ENCODE measurements around the gene CEP44. TPM values are rescaled to one million over a fixed set of nuclear protein-coding genes. Genes with fewer than 3 reads are reported as not detected.

CEP44 gene
- total and polyA plus RNA-seq, 2 of the 4 experiments (the other 2 are of a cell fraction) = 3.5 to 9.5 TPM

GRCh38 chr4:174316954-174317353 is 33.2 kb downstream of the CEP44 start:
- Histone ChIP-seq H2BK15ac (ENCODE audit: low read depth, low read length) (no peak overlapping the region), H2BK5ac (ENCODE audit: low read depth, low read length, poor library complexity, severe bottlenecking) (no peak overlapping the region), H3K9ac (ENCODE audit: low read depth, low read length) (no peak overlapping the region), H3K9me1 (ENCODE audit: insufficient read depth, low read length) (0 out of 2 replicates have a peak, but pooled peaks cover 3% of the 10 kb centered on the region), H4K5ac (ENCODE audit: low read depth, low read length) (no peak overlapping the region), H3K4me2 (ENCODE audit: low read depth, low read length) (no peak overlapping the region), H4K91ac (ENCODE audit: insufficient read depth, low read depth, low read length) (no peak overlapping the region), H2BK20ac (ENCODE audit: low read depth, low read length) (no peak overlapping the region), H2BK120ac (ENCODE audit: low read depth, low read length) (no peak overlapping the region), H3K18ac (ENCODE audit: low read depth, low read length) (no peak overlapping the region), H2AK9ac (replicated peaks; ENCODE audit: low read depth, low read length, poor library complexity) (no peak overlapping the region), H3K4me3 (ENCODE audit: insufficient read depth, low read depth, low read length) (no peak overlapping the region), H3K79me1 (ENCODE audit: low read depth in 1 of 2, low read length in 2 of 2) (no peaks in the 10 kb centered on the region), H3K23ac (ENCODE audit: low read depth, low read length) (no peak overlapping the region), H4K8ac (ENCODE audit: low read depth in 2 of 2, low read length in 2 of 2) (no peak overlapping the region), H3K4me1 (ENCODE audit: control insufficient read depth, insufficient read depth, low read length) (peaks cover 2% of the 10 kb centered on the region; the same call in 1 of the 2 replicates), H3K14ac (replicated peaks; ENCODE audit: low read depth, low read length) (no peak overlapping the region), H3K4ac (ENCODE audit: low read depth, low read length) (no peak overlapping the region), H3K36me3 (ENCODE audit: control insufficient read depth, insufficient read depth, low read length) (no peaks in the 10 kb centered on the region), H2AK5ac (ENCODE audit: low read depth, low read length) (no peak overlapping the region), H3K27ac (ENCODE audit: insufficient read depth, low read length) (no peak overlapping the region), H4K20me1 (ENCODE audit: insufficient read depth, low read length) (no peaks in the 10 kb centered on the region), H3K9me3 (ENCODE audit: control insufficient read depth, insufficient read depth, low read length) (no peaks in the 10 kb centered on the region), H2AFZ (replicated peaks; ENCODE audit: low read length, poor library complexity) (no peak overlapping the region), H3K27me3 (ENCODE audit: control insufficient read depth, insufficient read depth, low read length) (no peaks in the 10 kb centered on the region), H3K56ac (ENCODE audit: extremely low read depth, insufficient read depth, low read length) (no peak overlapping the region)
- intact Hi-C loops (cut with micrococcal nuclease) = loop anchor here (5.0 to 10.0 kb wide), 3 partner anchors 192 to 895 kb away; no protein-coding TSS in a partner anchor
- ChIA-PET POLR2A (ENCODE audit: unreplicated experiment) (no interaction called here), CTCF (no interaction called here)
- dilution Hi-C loops (cut with HindIII; ENCODE audit: low sequenced_read_pairs, unreplicated experiment) = no loop called here
- TF ChIP-seq POLR2A (IDR thresholded peaks at IDR 0.05; ENCODE audit: low read depth, low read length) (no peak), MXI1 (IDR thresholded peaks at IDR 0.05; ENCODE audit: borderline replicate concordance, low read depth, low read length) (no peak), SMC3 (IDR thresholded peaks at IDR 0.05; ENCODE audit: low read depth, low read length) (no peak), BHLHE40 (IDR thresholded peaks at IDR 0.05; ENCODE audit: low read depth, low read length) (no peak), MAFK (IDR thresholded peaks at IDR 0.05; ENCODE audit: low read depth, low read length) (no peak), FOS (IDR thresholded peaks at IDR 0.05; ENCODE audit: low read depth, low read length) (no peak), MAZ (IDR thresholded peaks at IDR 0.05; ENCODE audit: borderline replicate concordance, low read depth, low read length) (no peak), ELK1 (IDR thresholded peaks at IDR 0.05; ENCODE audit: borderline replicate concordance, low read depth, low read length) (no peak), CTCF (conservative IDR thresholded peaks at IDR 0.05; ENCODE audit: low read depth, low read length) (no peak), RFX5 (IDR thresholded peaks at IDR 0.05; ENCODE audit: low read depth, low read length) (no peak), RCOR1 (IDR thresholded peaks at IDR 0.05; ENCODE audit: insufficient replicate concordance, low read length) (no peak), RAD21 (IDR thresholded peaks at IDR 0.05; ENCODE audit: low read length) (no peak), NFE2L2 (IDR thresholded peaks at IDR 0.05; ENCODE audit: low read depth, low read length) (no peak), CHD1 (IDR thresholded peaks at IDR 0.05; ENCODE audit: low read depth, low read length) (no peak)
- in situ Hi-C loops (cut with MboI; ENCODE audit: low sequenced_read_pairs) = loop anchor here (10.0 to 25.0 kb wide), 2 partner anchors 92 to 805 kb away; no protein-coding TSS in a partner anchor
- WGBS, 2 experiments (ENCODE audit: extremely low coverage in 2 of 2, insufficient read length in 1 of 2) = no CpG with 5 or more reads among the region's 2 CpGs
- ATAC-seq (ENCODE audit: low read depth) (no peak), DNase-seq (peak; percentile 36)
- BruUV-seq (replicated peaks) = no TSS peak
